ENCODE data around the gene CNTRL.

GRCh38 chr9:121053544-121053943, 21.2 kb upstream of the CNTRL start:
- TF ChIP-seq CTCF (conservative IDR thresholded peaks at IDR 0.05 in 1 of 2, IDR thresholded peaks at IDR 0.05 in 1 of 2; ENCODE audit: low read depth in 1 of 2, low read length in 2 of 2) (no peak), EZH2 (IDR thresholded peaks at IDR 0.05; ENCODE audit: low read length, missing control alignments) (no peak)
